NCI-H2196 (cell line): ENCODE data around the gene EPC1.

ENCODE experiments used
- DNase-seq: peaks from one replicate; lab custom pipeline; 2025; ENCODE audit not compliant: unreplicated experiment; lab: John Stamatoyannopoulos, UW

Gene EPC1

GRCh38 chr10:32340596-32341180, 6.3 kb downstream of the EPC1 start:
- no peak for DNase-seq

DNA sequence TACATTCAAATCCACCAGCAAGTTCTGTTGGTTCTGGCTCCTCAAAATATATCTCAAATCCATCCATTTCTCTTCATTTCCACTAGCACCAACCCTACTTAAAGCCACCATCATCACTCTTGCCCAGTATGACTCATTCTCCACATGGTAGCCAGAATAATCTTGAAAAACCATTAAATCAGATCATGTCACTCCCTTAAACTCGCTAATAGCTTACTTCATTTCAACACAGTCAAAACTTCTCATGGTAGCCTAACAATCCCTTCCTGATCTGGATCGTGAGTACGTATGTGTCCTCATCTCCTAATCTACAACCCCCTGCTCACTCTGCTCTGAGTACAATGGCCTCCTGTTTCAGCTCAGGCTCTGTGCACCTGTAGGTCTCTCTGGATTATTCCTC, 8.7 kb downstream of the EPC1 start:
- DNase-seq = no peak

GRCh38 chr10:32337350-32337749, 9.6 kb downstream of the EPC1 start:
- no peak for DNase-seq

DNA sequence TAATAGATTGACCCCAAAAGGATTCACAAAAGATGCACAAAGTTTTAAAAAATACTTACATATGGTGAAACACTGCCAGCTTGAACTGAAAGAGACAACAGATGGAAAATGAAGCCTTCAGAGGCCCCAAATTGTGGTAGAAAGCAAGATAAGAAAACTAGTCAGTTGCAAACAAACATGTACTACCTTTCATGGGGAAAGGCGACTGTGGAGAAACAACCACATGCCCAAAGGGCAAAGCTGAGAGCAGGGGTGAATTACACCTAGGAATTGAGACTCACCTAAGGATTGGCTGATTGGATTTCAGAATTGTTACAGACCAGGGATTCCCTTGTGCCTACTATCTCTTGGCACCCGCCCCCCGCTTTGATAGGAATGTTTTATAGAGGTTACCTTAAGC, 13.1 kb downstream of the EPC1 start:
- no peak for DNase-seq

DNA sequence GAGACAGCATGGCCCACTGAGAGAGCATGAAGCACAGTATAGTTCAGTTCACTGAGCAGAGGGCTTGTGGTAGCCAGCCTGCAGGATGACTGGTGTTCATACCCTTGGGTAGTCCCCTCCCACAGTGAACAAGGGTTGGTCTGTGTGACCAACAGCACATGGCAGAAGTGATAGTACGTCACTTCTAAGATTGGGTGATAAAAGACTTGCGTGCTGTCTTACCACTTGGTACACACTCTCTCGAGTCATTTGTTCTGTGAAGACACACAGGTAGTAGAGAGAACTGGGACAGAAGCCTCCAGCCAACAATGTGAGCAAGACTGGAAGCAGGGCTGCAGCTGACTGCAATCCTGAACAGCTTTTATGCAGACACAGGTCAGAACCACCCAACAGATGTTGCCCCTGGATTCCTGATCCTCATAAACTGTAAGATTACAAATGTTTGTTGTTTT, 14.6 kb downstream of the EPC1 start:
- no peak for DNase-seq

- DNase-seq = no peak
Observed at GRCh38 chr10:32331606-32332005, 15.4 kb downstream of the EPC1 start.

DNA sequence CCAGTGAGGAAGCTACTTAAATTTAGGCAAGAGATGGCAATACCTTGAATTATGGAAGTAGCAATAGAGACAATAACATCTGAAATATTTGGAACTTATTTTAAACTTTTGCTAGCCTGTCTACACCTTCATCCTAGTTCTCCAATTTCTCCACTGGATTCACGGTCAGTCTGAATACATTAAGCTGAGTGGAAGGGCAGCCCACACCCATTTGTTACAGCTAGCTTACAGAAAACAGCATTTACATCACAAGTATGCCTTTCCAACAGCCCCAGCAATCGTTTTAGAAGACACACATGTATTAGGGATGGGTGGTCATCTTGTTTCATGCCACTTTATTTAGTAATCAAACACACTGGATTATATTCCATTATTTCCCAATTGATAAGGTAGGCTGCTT, 16.7 kb downstream of the EPC1 start:
- DNase-seq = no peak

- no peak for DNase-seq
Observed at GRCh38 chr10:32329061-32329460, 17.9 kb downstream of the EPC1 start.

DNA sequence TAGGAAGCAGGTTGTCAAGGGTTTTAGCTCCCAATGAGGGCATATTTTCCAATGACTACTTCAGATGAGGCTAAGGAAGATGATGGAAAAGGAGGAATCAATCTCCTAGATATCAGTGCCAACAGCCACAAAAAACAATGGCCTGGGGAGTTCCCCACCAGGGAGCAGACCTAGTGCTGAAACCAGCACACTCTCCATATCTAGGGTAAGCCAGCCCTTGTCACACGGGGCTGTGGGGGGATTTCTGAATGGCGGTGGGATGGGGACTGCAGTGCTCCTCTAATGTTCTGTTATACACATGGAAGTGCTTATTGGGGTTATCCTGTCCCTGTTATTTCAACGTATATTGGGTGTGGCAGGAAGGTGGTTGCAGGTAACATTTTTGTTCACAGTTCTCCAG, 18.5 kb downstream of the EPC1 start:
- no peak for DNase-seq

GRCh38 chr10:32327364-32327691, 19.6 kb downstream of the EPC1 start:
- DNase-seq = no peak

- DNase-seq = no peak
Observed at GRCh38 chr10:32326680-32327363, 20.1 kb downstream of the EPC1 start.

DNA sequence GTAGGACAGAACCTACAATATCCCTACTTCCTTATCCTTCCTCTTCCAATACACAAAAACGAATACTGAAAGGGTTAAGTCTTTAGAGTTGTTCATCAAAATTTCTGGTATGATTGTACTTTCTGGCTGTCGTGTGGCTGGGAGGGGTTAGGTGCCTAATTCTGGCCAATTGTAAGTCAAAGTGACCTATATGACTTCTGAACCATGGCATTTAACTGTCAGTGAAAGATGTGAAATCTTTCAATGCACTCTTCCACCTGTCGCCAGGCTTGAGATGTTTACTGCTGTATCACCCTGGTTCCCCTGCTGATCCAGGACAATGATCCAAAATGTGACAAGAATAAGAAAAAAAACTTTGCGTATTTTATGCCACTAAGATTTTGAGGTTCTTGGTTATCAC, 20.8 kb downstream of the EPC1 start:
- no peak for DNase-seq

DNA sequence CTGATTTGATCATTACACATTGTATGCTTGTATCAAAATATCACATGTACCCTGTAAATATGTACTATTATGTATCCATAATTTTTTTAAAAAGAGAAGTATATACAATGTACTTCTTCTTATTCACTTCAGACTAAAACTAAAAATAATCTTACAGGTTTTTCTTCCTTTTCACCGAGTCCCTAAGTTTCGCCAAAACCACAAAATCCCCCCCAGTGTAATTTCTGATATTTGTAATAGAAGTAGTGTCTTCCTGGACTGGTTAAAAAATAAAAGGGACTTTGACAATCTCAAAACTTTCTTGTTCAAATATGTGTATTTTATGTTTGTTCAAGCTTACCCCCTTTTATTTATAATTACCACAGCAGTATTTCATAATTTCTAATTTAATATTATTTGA, 23.9 kb downstream of the EPC1 start:
- no peak for DNase-seq

DNA sequence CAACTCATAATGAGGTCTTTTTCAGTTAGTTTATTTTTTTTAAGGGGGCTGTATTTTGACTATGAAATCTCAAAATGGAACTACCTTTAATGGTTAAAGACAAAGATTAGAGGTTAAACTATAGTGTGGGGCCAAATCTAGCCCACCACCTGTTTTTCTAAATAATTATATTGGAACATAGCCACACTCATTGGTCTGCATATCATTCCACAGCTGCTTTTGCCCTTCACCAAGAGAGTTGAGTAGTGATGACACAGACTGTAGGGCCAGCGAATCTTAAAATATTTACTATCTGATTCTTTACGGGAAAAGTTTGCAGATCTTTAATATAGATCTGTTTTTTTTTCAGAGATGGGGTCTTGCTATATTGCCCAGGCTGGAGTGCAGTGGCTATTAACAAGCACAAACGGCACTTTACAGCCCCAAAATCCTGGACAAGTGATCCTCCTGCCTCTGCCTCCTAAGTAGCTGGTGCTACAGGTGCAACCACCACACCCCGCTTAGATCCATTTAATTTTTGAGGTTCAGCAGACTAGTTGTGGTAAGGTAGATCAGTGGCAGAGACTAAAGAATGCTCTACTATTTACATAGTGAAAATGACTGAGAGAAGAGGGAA, 25.8 kb downstream of the EPC1 start:
- no peak for DNase-seq

GRCh38 chr10:32318476-32318896, 28.5 kb downstream of the EPC1 start:
- no peak for DNase-seq

- no peak for DNase-seq
Observed at GRCh38 chr10:32317795-32318357, 29.1 kb downstream of the EPC1 start.

GRCh38 chr10:32315424-32315823, 31.5 kb downstream of the EPC1 start:
- no peak for DNase-seq

GRCh38 chr10:32314588-32314987, 32.4 kb downstream of the EPC1 start:
- DNase-seq = no peak

GRCh38 chr10:32308027-32308603, 38.8 kb downstream of the EPC1 start:
- DNase-seq = no peak

- DNase-seq = no peak
Observed at GRCh38 chr10:32307609-32308008, 39.3 kb downstream of the EPC1 start.

DNA sequence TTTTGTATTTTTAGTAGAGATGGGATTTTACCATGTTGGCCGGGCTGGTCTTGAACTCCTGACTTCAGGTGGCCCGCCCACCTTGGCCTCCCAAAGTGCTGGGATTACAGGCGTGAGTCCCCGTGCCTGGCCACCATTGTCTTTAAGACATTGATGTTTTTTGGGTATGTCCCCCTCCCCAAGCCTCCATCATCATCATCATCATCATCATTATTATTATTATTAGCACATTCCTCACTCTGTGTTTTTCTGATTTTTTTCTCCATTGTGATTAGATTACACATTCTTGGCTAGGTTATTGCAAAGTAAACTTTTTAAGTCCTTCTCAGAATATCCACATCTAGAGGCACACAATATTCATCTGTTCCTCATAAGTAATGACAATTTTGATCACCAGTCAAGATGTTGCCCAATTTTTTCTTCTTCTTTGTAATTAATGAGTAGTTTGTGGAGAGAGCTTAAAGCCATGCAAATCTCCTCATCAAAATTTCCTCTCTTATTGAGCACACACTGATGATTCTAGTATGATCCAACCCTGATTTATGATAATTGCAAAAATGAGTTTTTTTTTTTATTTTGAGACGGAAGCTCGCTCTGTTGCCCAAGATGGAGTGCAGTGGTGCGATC, 47.5 kb downstream of the EPC1 start:
- DNase-seq = no peak
